Measurements from ENCODE around the gene SEMA5B. TPM values are rescaled to one million over a fixed set of nuclear protein-coding genes. Genes with fewer than 3 reads are reported as not detected.

The SEMA5B gene
- total and polyA plus RNA-seq, 2 of the 4 experiments (the other 2 are of a cell fraction) = not detected

GRCh38 chr3:123055352-123055751 lies 27.8 kb upstream of the SEMA5B start:
- H3K18ac ChIP-seq (ENCODE audit: low read depth, low read length) = no peak overlapping the region
- H3K4me3 ChIP-seq (ENCODE audit: insufficient read depth, low read depth, low read length) = no peak overlapping the region
- H3K9me3 ChIP-seq (ENCODE audit: control insufficient read depth, insufficient read depth, low read length) = no peaks in the 10 kb centered on the region
- no peak overlapping the region for H3K56ac ChIP-seq (ENCODE audit: extremely low read depth, insufficient read depth, low read length)
- ATAC-seq (ENCODE audit: low read depth) (no peak), DNase-seq (no peak)
- H3K4me1 ChIP-seq (ENCODE audit: control insufficient read depth, insufficient read depth, low read length) = no peaks in the 10 kb centered on the region
- H4K20me1 ChIP-seq (ENCODE audit: insufficient read depth, low read length) = no peaks in the 10 kb centered on the region
- H3K9me1 ChIP-seq (ENCODE audit: insufficient read depth, low read length) = peaks cover 3% of the 10 kb centered on the region; the same call in 1 of the 2 replicates
- H2AK5ac ChIP-seq (ENCODE audit: low read depth, low read length) = no peak overlapping the region
- H3K9ac ChIP-seq (ENCODE audit: low read depth, low read length) = no peak overlapping the region
- H4K8ac ChIP-seq (ENCODE audit: low read depth in 2 of 2, low read length in 2 of 2) = no peak overlapping the region
- WGBS, 2 experiments (ENCODE audit: extremely low coverage in 2 of 2, insufficient read length in 1 of 2) = 100% methylated on average over 1 of the region's 5 CpGs; no CpG with 5 or more reads in 1 of the 2 experiments
- BruUV-seq (replicated peaks) = no TSS peak
- no peak overlapping the region for H3K23ac ChIP-seq (ENCODE audit: low read depth, low read length)
- no peak overlapping the region for H3K27ac ChIP-seq (ENCODE audit: insufficient read depth, low read length)
- no peaks in the 10 kb centered on the region for H3K36me3 ChIP-seq (ENCODE audit: control insufficient read depth, insufficient read depth, low read length)
- H2BK20ac ChIP-seq (ENCODE audit: low read depth, low read length) = no peak overlapping the region
- H2AK9ac ChIP-seq (replicated peaks; ENCODE audit: low read depth, low read length, poor library complexity) = no peak overlapping the region
- H4K5ac ChIP-seq (ENCODE audit: low read depth, low read length) = no peak overlapping the region
- dilution Hi-C loops (cut with HindIII; ENCODE audit: low sequenced_read_pairs, unreplicated experiment) = no loop called here
- no peak overlapping the region for H3K4ac ChIP-seq (ENCODE audit: low read depth, low read length)
- H2BK15ac ChIP-seq (ENCODE audit: low read depth, low read length) = no peak overlapping the region
- H4K91ac ChIP-seq (ENCODE audit: insufficient read depth, low read depth, low read length) = no peak overlapping the region
- H2BK5ac ChIP-seq (ENCODE audit: low read depth, low read length, poor library complexity, severe bottlenecking) = no peak overlapping the region
- H2AFZ ChIP-seq (replicated peaks; ENCODE audit: low read length, poor library complexity) = no peak overlapping the region
- no peak for TF ChIP-seq CHD1 (IDR thresholded peaks at IDR 0.05; ENCODE audit: low read depth, low read length)
- no peak for TF ChIP-seq MXI1 (IDR thresholded peaks at IDR 0.05; ENCODE audit: borderline replicate concordance, low read depth, low read length)
- TF ChIP-seq POLR2A (IDR thresholded peaks at IDR 0.05; ENCODE audit: low read depth, low read length) = no peak
- TF ChIP-seq FOS (IDR thresholded peaks at IDR 0.05; ENCODE audit: low read depth, low read length) = no peak
- H2BK120ac ChIP-seq (ENCODE audit: low read depth, low read length) = no peak overlapping the region
- ChIA-PET CTCF (interaction anchor here (1.6 kb wide), 1 partner anchor 10 kb away, joined by 3 read pairs; no protein-coding TSS in a partner anchor), POLR2A (ENCODE audit: unreplicated experiment) (no interaction called here)
- H3K27me3 ChIP-seq (ENCODE audit: control insufficient read depth, insufficient read depth, low read length) = peaks cover 28% of the 10 kb centered on the region
- no peak overlapping the region for H3K4me2 ChIP-seq (ENCODE audit: low read depth, low read length)
- no peaks in the 10 kb centered on the region for H3K79me1 ChIP-seq (ENCODE audit: low read depth in 1 of 2, low read length in 2 of 2)
- intact Hi-C loops (cut with micrococcal nuclease) = no loop called here
- no peak overlapping the region for H3K14ac ChIP-seq (replicated peaks; ENCODE audit: low read depth, low read length)
- in situ Hi-C loops (cut with MboI; ENCODE audit: low sequenced_read_pairs) = no loop called here

All from IMR-90 (cell line).